NB4 (cell line): ENCODE measurements around the gene BORCS6.

ENCODE experiments used
- CTCF ChIP-seq: IDR thresholded peaks from one replicate; pipeline ENCODE4 v1.5.1; 2012; ENCODE audit warnings: low read depth, low read length
- POLR2A ChIP-seq: IDR thresholded peaks from 2 replicates; pipeline ENCODE4 v1.6.1; 2011; ENCODE audit warnings: mild to moderate bottlenecking; ENCODE audit not compliant: insufficient read length; ENCODE audit errors: extremely low read depth

- TF ChIP-seq CTCF: no peak
- TF ChIP-seq POLR2A: no peak
Measured at GRCh38 chr17:8164815-8165131, 25.2 kb downstream of the BORCS6 start.
